Spleen (tissue), 11 donors: Measurements from ENCODE around the gene POLN. TPM values are rescaled to one million over a fixed set of nuclear protein-coding genes. Genes with fewer than 3 reads are reported as not detected.
"Not testable (repeated sequence)": the region's sequence is repeated elsewhere in the genome, so short reads cannot be mapped to it uniquely, and the experiment has no call there.

ENCODE experiments used
- DNase-seq: peaks from one replicate; pipeline ENCODE4 v3.0.0-alpha.2; 2020
- H3K27ac ChIP-seq, 8 donors: fragments of 200-600 bp; sonication (generic) in 7 of 8; 1 replicate in 4 of 8; 2 replicates in 4 of 8; pipeline versions ENCODE4 v1.5.0 to v1.8.0; 2016 to 2021; ENCODE audit warnings: inconsistent platforms in 4 of 8, mild to moderate bottlenecking in 4 of 8, moderate library complexity in 1 of 8
- H3K27me3 ChIP-seq, 7 donors: fragments of 200-600 bp; sonication (generic) in 6 of 7; replicated peaks in 1 of 7; 1 replicate in 4 of 7; 2 replicates in 3 of 7; pipeline versions ENCODE4 v1.5.0 to v1.8.0; 2016 to 2021; ENCODE audit warnings: inconsistent platforms in 3 of 7, mild to moderate bottlenecking in 1 of 7
- H3K36me3 ChIP-seq, 6 donors: fragments of 200-600 bp; sonication (generic) in 5 of 6; 1 replicate in 4 of 6; 2 replicates in 2 of 6; pipeline versions ENCODE4 v1.5.0 to v1.8.0; 2016 to 2021; ENCODE audit warnings: inconsistent platforms in 2 of 6
- H3K4me1 ChIP-seq, 6 donors: fragments of 200-600 bp; sonication (generic) in 5 of 6; 1 replicate in 3 of 6; 2 replicates in 3 of 6; pipeline versions ENCODE4 v1.5.0 to v1.8.0; 2016 to 2021; ENCODE audit warnings: inconsistent platforms in 3 of 6
- H3K4me3 ChIP-seq, 8 donors: fragments of 200-600 bp; sonication (generic) in 7 of 8; 1 replicate in 4 of 8; 2 replicates in 4 of 8; pipeline versions ENCODE4 v1.5.0 to v1.8.0; 2016 to 2021; ENCODE audit warnings: inconsistent platforms in 4 of 8, mild to moderate bottlenecking in 4 of 8, moderate library complexity in 2 of 8
- H3K9me3 ChIP-seq, 8 donors: fragments of 200-600 bp; sonication (generic) in 7 of 8; 1 replicate in 4 of 8; 2 replicates in 4 of 8; pipeline versions ENCODE4 v1.5.0 to v1.8.0; 2016 to 2021; ENCODE audit warnings: inconsistent platforms in 4 of 8
- POLR2A ChIP-seq, 3 donors: fragments of 450-650 bp; IDR thresholded peaks; one replicate each; pipeline ENCODE4 v1.5.1; 2017; ENCODE audit warnings: antibody characterized with exemption in 3 of 3, mild to moderate bottlenecking in 1 of 3
- POLR2AphosphoS5 ChIP-seq, 3 donors: sonication (generic); formaldehyde crosslinking; IDR thresholded peaks; one replicate each; pipeline ENCODE4 v1.5.1; 2017; ENCODE audit warnings: antibody characterized with exemption in 3 of 3
- WGBS, 5 donors: extraction: QIAGEN DNeasy Blood & Tissue Kit in 3 of 5; methylation state at CpG; one replicate each; pipeline versions ENCODE4 v1.1.5 to v1.1.7; 2013 to 2018; 5-methylcytosine and 5-hydroxymethylcytosine counted together
- intact Hi-C: fragments of 100-400 bp; cut with DNase I; formaldehyde crosslinking; loops from one replicate; pipeline ENCODE4 v1.15.0; 2023; ENCODE audit warnings: low total_unique reads
- polyA plus RNA-seq, 3 donors: library from polyadenylated mRNA; stranded (reverse); fragments of 200-250 nt; gene quantifications; one replicate each; pipeline ENCODE4 v1.2.1, GENCODE V29; 2013
- total RNA-seq, 7 donors: library from RNA; depleted of rRNA in 3 of 7; stranded (reverse); fragments of >200 nt in 3 of 7; fragmentation: NEBNext Ultra II Directional in 4 of 7; extraction: Animal tissue kit (Norgen Biotek cat#: 25700) in 4 of 7; gene quantifications; one replicate each; pipeline versions ENCODE4 v1.1.0 to v1.2.1, GENCODE V29; 2016 to 2021
- TF ChIP-seq, protein P1 (sequence below), 11 experiments: fragments of 200-600 bp in 7 of 11; fragments of 450-650 bp in 4 of 11; sonication (generic) in 4 of 11; IDR thresholded peaks in 8 of 11; conservative IDR thresholded peaks in 3 of 11; 1 replicate in 7 of 11; 2 replicates in 4 of 11; pipeline versions ENCODE4 v1.4.0 to v1.8.0; 2016 to 2021; ENCODE audit warnings: antibody characterized with exemption in 11 of 11, inconsistent platforms in 4 of 11, mild to moderate bottlenecking in 1 of 11
- donor health status: healthy with polysubstance abuse.
- donor health status: DM: no; HTN: no; CAD: no; lungs with moderate emphysema.
- donor health status: DM: no; HTN: no; CAD: no.
- donor health status: Bipolar disorder and iron deficiency.
- donor health status: healthy.
- donor health status: DM: no; HTN: no; CAD: no.
- donor health status: DM: yes; HTN: yes; CAD: no.

Gene POLN
- total and polyA plus RNA-seq, 10 donors: 1.2 to 3.5 (median 2.5) TPM

GRCh38 chr4:2220016-2220630, 21.8 kb downstream of the POLN start:
- no peaks in the 10 kb centered on the region for H3K27me3 ChIP-seq
- H3K9me3 ChIP-seq: no peaks in the 10 kb centered on the region
- peaks cover 0 to 9% (median 3%) of the 10 kb centered on the region in 6 donors for H3K4me1 ChIP-seq
- TF ChIP-seq POLR2AphosphoS5 (IDR thresholded peaks at IDR 0.05): peak in 1 of 3 donors; percentile 63
- TF ChIP-seq POLR2A (IDR thresholded peaks at IDR 0.05): no peak
- TF ChIP-seq, protein P1, sequence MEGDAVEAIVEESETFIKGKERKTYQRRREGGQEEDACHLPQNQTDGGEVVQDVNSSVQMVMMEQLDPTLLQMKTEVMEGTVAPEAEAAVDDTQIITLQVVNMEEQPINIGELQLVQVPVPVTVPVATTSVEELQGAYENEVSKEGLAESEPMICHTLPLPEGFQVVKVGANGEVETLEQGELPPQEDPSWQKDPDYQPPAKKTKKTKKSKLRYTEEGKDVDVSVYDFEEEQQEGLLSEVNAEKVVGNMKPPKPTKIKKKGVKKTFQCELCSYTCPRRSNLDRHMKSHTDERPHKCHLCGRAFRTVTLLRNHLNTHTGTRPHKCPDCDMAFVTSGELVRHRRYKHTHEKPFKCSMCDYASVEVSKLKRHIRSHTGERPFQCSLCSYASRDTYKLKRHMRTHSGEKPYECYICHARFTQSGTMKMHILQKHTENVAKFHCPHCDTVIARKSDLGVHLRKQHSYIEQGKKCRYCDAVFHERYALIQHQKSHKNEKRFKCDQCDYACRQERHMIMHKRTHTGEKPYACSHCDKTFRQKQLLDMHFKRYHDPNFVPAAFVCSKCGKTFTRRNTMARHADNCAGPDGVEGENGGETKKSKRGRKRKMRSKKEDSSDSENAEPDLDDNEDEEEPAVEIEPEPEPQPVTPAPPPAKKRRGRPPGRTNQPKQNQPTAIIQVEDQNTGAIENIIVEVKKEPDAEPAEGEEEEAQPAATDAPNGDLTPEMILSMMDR (IDR thresholded peaks at IDR 0.05 in 8 of 11, conservative IDR thresholded peaks at IDR 0.05 in 3 of 11): peak; percentile 65 to 89 (median 82)
- intact Hi-C loops: loop anchor here (5.0 kb wide), 1 partner anchor 222 kb away; no protein-coding TSS in a partner anchor
- peak; percentile 89 for DNase-seq
- WGBS, 5 donors: 9 to 16% (median 15%) methylated on average over 10 of the region's 10 CpGs
- no peak overlapping the region for H3K4me3 ChIP-seq
- H3K36me3 ChIP-seq: peaks cover 0 to 37% (median 5%) of the 10 kb centered on the region in 6 donors
- H3K27ac ChIP-seq: no peak overlapping the region

DNA sequence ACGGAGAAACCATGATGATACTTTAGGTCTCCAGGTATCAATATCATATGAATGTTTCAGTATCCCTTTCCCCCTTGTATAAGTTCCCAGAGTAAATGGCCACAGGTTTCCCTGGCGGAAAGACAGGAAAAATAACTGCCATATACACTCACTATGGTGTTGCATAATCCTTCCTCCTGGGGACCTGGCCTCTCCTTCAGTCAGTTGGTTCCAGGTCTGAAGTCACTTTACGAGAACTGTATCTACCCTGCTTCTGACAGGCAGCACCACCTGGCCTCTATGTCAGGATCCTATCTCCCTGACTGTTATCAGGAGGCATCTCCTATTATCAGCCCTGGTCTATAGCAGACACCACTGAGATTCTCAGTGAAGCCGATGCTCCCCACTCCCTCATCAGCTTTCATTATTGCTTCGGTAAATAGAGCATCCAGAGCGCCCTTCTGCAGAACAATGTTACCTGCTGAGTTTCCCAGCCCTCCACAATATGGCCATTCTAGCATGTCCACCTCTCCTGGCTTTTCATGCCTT, 22.6 kb downstream of the POLN start:
- WGBS, 5 donors: 82 to 97% (median 92%) methylated on average over 6 of the region's 6 CpGs
- no peak for TF ChIP-seq POLR2A (IDR thresholded peaks at IDR 0.05)
- intact Hi-C loops: no loop called here

GRCh38 chr4:2218436-2218835, 23.5 kb downstream of the POLN start:
- TF ChIP-seq POLR2A (IDR thresholded peaks at IDR 0.05): no peak
- Histone ChIP-seq H3K27me3 (no peaks in the 10 kb centered on the region), H3K27ac (no peak overlapping the region), H3K9me3 (no peaks in the 10 kb centered on the region), H3K36me3 (peaks cover 0 to 21% (median 3%) of the 10 kb centered on the region in 6 donors), H3K4me1 (peaks cover 0 to 9% (median 3%) of the 10 kb centered on the region in 6 donors), H3K4me3 (no peak overlapping the region)
- DNase-seq: no peak
- intact Hi-C loops: no loop called here
- 82 to 95% (median 94%) methylated on average over 1 of the region's 1 CpG for WGBS, 5 donors

More for the DNA sequence above, 22.6 kb downstream of the POLN start:
- no peaks in the 10 kb centered on the region for H3K9me3 ChIP-seq
- DNase-seq: no peak
- H3K27me3 ChIP-seq: no peaks in the 10 kb centered on the region
- peaks cover 0 to 29% (median 5%) of the 10 kb centered on the region in 6 donors for H3K36me3 ChIP-seq
- H3K27ac ChIP-seq: no peak overlapping the region
- no peak overlapping the region for H3K4me3 ChIP-seq
- peaks cover 0 to 9% (median 3%) of the 10 kb centered on the region in 6 donors for H3K4me1 ChIP-seq

- TF ChIP-seq POLR2AphosphoS5 (IDR thresholded peaks at IDR 0.05): no peak
- no peak for TF ChIP-seq POLR2A (IDR thresholded peaks at IDR 0.05)
- TF ChIP-seq, protein P1 (IDR thresholded peaks at IDR 0.05 in 8 of 11, conservative IDR thresholded peaks at IDR 0.05 in 3 of 11): no peak
- no peaks in the 10 kb centered on the region for H3K9me3 ChIP-seq
- peaks cover 0 to 9% (median 3%) of the 10 kb centered on the region in 6 donors for H3K4me1 ChIP-seq
- 33 to 73% (median 42%) methylated on average over 3 of the region's 3 CpGs for WGBS, 5 donors
- no peak for DNase-seq
- H3K4me3 ChIP-seq: no peak overlapping the region
- H3K27me3 ChIP-seq: no peaks in the 10 kb centered on the region
- intact Hi-C loops: no loop called here
- peaks cover 0 to 13% (median 0%) of the 10 kb centered on the region in 6 donors for H3K36me3 ChIP-seq
- H3K27ac ChIP-seq: no peak overlapping the region
Measured at GRCh38 chr4:2217726-2218125, 24.2 kb downstream of the POLN start.

- no peak for DNase-seq
- intact Hi-C loops: no loop called here
- Histone ChIP-seq H3K27me3 (no peaks in the 10 kb centered on the region), H3K4me1 (no peaks in the 10 kb centered on the region), H3K27ac (no peak overlapping the region), H3K4me3 (no peak overlapping the region), H3K36me3 (peaks cover 0 to 2% (median 0%) of the 10 kb centered on the region in 6 donors), H3K9me3 (no peaks in the 10 kb centered on the region)
- TF ChIP-seq POLR2AphosphoS5 (IDR thresholded peaks at IDR 0.05) (no peak), POLR2A (IDR thresholded peaks at IDR 0.05) (no peak)
- TF ChIP-seq, protein P1 (IDR thresholded peaks at IDR 0.05 in 8 of 11, conservative IDR thresholded peaks at IDR 0.05 in 3 of 11): no peak
- 83 to 92% (median 88%) methylated on average over 1 of the region's 1 CpG for WGBS, 5 donors
Measured at GRCh38 chr4:2212831-2213230, 29.1 kb downstream of the POLN start.

DNA sequence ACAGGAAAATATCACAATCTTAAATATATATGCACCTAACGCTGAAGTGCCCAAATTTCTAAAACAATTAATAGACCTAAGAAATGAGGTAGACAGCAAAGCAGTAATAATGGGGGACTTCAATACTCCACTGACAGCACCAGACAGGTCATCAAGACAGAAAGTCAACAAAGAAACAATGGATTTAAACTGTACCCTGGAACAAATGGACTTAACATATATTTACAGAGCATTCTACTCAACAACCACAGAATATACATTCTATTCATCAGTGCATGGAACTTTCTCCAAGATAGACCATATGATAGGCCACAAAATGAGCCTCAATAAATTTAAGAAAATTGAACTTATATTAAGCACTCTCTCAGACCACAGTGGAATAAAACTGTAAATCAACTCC, 39.1 kb downstream of the POLN start:
- whole genome bisulfite sequencing, 5 donors: 96 to 100% (median 97%) methylated on average over 1 of the region's 1 CpG
- H3K27me3 ChIP-seq, H3K9me3 ChIP-seq, H3K4me3 ChIP-seq, H3K4me1 ChIP-seq, DNase-seq, H3K27ac ChIP-seq, H3K36me3 ChIP-seq, intact Hi-C loops: not testable (repeated sequence)
